Activated CD4-positive, CD25-positive, alpha-beta regulatory T cell treated with anti-CD3 and anti-CD28 coated beads, Interleukin-2, amount 50 U/mL, for 72 hours (primary cell): ENCODE measurements around the gene C2CD5.
"Not testable (repeated sequence)": the region's sequence is repeated elsewhere in the genome, so short reads cannot be mapped to it uniquely, and the experiment has no call there.

Source experiments
- DNase-seq: peaks from one replicate; pipeline ENCODE4 v3.0.0; 2021

The C2CD5 gene

GRCh38 chr12:22535038-22535437, 9.3 kb downstream of the C2CD5 start:
- DNase-seq: no peak

- no peak for DNase-seq
Observed at GRCh38 chr12:22533155-22533554, 11.2 kb downstream of the C2CD5 start.

GRCh38 chr12:22532317-22532716, 12.0 kb downstream of the C2CD5 start:
- no peak for DNase-seq

- no peak for DNase-seq
Observed at GRCh38 chr12:22531205-22531604, 13.1 kb downstream of the C2CD5 start.

GRCh38 chr12:22529281-22530060, 14.9 kb downstream of the C2CD5 start:
- DNase-seq: no peak

- DNase-seq: no peak
Observed at GRCh38 chr12:22527999-22528398, 16.3 kb downstream of the C2CD5 start.

- DNase-seq: no peak
Observed at GRCh38 chr12:22526836-22527235, 17.5 kb downstream of the C2CD5 start.

- no peak for DNase-seq
Observed at GRCh38 chr12:22525426-22525825, 18.9 kb downstream of the C2CD5 start.

GRCh38 chr12:22518998-22519397, 25.3 kb downstream of the C2CD5 start:
- DNase-seq: no peak

GRCh38 chr12:22518060-22518719, 26.2 kb downstream of the C2CD5 start:
- DNase-seq: no peak

GRCh38 chr12:22514875-22515274, 29.5 kb downstream of the C2CD5 start:
- no peak for DNase-seq

- DNase-seq: no peak
Observed at GRCh38 chr12:22505826-22506225, 38.5 kb downstream of the C2CD5 start.

GRCh38 chr12:22500100-22500499, 44.2 kb downstream of the C2CD5 start:
- no peak for DNase-seq

- no peak for DNase-seq
Observed at GRCh38 chr12:22499445-22499844, 44.9 kb downstream of the C2CD5 start.

- no peak for DNase-seq
Observed at GRCh38 chr12:22494319-22494718, 50.0 kb downstream of the C2CD5 start.

- no peak for DNase-seq
Observed at GRCh38 chr12:22491034-22491433, 53.3 kb downstream of the C2CD5 start.

- no peak for DNase-seq
Observed at GRCh38 chr12:22488478-22488877, 55.9 kb downstream of the C2CD5 start.

GRCh38 chr12:22487683-22488082, 56.7 kb downstream of the C2CD5 start:
- not testable (repeated sequence) for DNase-seq

- no peak for DNase-seq
Observed at GRCh38 chr12:22481547-22482104, 62.7 kb downstream of the C2CD5 start.

GRCh38 chr12:22480814-22481213, 63.5 kb downstream of the C2CD5 start:
- DNase-seq: not testable (repeated sequence)

- no peak for DNase-seq
Observed at GRCh38 chr12:22480016-22480415, 64.3 kb downstream of the C2CD5 start.

- DNase-seq: no peak
Observed at GRCh38 chr12:22477894-22478287, 66.5 kb downstream of the C2CD5 start.

GRCh38 chr12:22477166-22477893, 67.0 kb downstream of the C2CD5 start:
- DNase-seq: no peak

- no peak for DNase-seq
Observed at GRCh38 chr12:22476133-22476532, 68.2 kb downstream of the C2CD5 start.
